ENCODE data around the gene SCYL1.

The SCYL1 gene

GRCh38 chr11:65524741-65525545 lies at the start of gene SCYL1:
TSS of gene SCYL1 (plus strand) at chr11:65525083. CDS start at chr11:65525154, 71 bp downstream.
- DNase-seq (ENCODE audit: low read depth in 2 of 2), result peak; percentile 63 to 83

DNA sequence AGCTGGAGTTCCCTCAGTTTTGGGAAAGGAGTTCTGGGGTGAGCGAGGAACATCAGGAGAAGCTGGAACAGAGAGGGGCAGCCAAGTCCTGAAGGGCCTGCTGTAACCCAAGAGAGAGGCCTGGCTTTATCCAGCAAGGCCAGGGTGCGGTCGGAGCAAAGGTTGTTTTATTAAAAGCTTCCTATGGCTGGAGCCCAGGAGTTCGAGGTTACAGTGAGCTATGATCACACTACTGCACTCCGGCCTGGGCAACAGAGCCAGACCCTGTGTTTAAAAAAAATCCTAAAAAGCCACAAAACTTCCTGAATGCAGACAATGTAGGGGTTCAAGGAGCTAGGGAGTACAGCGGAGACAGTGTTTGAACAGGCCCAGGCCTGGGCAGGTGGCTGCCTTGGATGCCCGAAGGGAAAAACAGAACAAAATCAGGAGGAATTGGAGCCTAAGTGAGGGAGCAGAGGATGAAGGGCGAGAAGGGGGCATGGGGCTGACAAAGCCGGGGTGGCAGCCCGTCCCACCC lies 48.2 kb upstream of the SCYL1 start:
- no peak for DNase-seq (ENCODE audit: low read depth in 2 of 2)

GRCh38 chr11:65477149-65477965 lies 47.5 kb upstream of the SCYL1 start:
- peak; percentile 92 to 94 for DNase-seq (ENCODE audit: low read depth in 2 of 2)

- no peak for DNase-seq (ENCODE audit: low read depth in 2 of 2)
Measured at GRCh38 chr11:65478388-65479183, 46.3 kb upstream of the SCYL1 start.

DNA sequence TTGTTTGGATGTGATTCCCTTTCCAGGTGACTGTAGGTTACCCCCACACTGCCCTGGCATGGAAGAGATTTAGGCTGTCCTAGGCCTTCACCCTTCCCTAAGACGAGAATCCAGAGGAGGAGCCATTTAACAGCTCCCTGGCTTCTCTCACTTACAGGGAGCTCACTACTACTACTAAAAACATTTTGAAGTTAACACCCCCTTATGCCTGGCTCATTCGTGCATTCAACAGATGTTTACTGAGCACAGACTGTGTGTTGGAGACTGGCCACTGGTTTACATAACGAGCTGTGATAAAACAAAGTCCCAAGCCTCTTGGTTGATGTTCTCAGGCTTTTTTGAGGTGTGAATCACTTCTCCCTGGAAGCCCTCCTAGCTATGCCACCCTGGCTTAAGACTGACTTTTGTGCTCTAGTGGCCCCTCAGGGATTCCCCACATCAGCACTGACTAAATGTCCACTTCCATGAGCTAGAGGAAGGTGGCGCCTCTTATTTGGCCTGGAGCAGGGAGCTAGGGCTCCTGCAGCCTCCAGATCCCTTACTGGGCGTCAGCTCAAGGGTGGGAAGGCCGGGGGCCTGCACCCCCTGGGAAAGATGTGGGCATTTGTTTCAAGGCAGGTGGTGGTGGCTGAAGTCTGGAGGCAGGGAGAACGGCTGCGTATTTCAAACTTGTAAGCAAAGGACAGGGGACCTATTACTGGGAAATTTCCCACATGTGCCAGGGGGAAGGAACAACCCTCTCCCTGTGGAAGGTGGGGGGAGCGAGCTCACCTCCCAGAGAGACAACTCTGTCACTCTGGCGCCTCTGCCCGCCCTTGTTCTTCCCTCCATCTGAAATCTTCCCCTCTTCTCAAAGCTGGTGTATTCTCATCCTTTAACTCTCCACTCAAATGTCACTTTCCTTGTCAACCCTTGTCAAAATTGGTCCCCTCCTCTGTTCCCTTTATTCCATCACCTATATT lies 45.4 kb upstream of the SCYL1 start:
- no peak for DNase-seq (ENCODE audit: low read depth in 2 of 2)

- no peak for DNase-seq (ENCODE audit: low read depth in 2 of 2)
Measured at GRCh38 chr11:65482306-65482850, 42.5 kb upstream of the SCYL1 start.

- no peak for DNase-seq (ENCODE audit: low read depth in 2 of 2)
Measured at GRCh38 chr11:65485920-65486219, 39.0 kb upstream of the SCYL1 start.

- no peak for DNase-seq (ENCODE audit: low read depth in 2 of 2)
Measured at GRCh38 chr11:65486570-65487466, 38.1 kb upstream of the SCYL1 start.

DNA sequence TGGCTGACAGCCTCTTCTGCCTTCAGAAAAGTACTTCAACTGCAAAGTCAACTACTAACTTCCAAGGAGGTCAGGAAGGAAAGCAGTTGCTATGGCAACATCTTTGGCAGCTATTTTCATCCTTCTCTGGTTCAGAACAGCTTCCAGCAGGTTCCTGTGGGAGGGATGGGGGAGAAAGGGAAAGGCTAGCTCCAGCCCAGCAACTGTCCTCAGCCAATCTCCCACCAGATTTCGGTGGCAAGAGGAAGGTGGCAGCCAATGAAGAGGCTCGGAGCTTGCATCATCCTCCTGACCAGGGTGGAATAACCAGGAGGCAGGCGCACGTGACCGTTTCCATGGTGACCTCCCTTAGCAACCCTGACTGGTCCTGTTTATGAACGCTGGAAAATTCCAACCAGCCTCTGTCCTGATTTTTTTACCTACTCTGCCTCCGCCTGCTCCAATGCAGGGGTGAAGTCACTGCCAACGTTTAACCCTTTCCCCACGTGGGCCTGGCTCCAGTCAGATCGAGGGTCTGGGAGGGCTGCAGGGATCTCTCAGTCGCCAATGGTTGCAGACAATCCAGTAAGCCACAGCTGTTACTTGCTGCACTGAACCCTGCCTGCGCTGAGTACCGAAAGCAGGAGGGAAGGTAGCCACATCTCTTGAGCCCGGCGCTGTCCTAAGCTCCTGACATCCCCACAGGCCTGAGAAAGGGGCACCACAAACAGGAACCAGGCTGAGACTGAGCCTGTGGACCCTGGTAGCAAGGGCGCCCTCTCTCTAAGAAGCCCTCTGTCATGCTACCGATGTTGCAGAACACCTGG lies 37.2 kb upstream of the SCYL1 start:
- DNase-seq (ENCODE audit: low read depth in 2 of 2), result peak in 1 of 2 donors; percentile 38

DNA sequence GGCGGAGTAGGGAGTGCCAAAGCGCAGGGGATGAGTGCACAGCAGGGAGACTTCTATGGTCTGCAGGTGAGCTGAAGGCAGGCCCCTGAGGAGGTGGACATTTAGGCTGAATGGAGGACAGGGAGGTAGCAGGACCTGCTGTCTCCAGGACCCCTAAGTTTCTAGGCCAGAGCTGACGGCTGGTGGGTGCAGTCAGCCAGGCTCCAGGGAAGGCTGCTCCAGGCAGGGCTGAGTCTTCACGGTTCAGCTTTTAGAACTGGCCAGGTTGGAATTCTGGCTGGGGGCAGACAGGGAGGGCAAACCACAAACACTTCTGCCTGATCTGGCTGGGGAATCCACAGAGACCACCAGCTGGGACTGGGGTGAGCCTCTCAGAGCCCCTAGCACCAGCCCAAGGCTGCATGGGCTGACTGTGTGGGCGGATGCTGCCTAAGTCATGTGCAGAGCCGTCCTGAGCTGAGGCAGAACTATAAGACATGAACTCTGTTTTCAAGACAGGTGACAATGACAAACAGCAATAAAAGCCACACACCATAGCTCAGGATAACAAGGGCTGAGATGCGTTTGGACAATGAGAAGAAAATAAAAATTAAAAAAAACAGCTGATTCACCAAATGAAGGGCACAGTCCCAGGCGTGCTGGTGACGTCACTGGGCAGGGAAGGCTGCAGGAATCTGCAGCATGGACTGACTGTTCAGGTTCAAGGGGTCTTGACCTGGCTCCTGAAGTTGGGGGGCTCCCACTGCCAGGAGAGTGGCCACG lies 36.4 kb upstream of the SCYL1 start:
- no peak for DNase-seq (ENCODE audit: low read depth in 2 of 2)

GRCh38 chr11:65489035-65489705 lies 35.7 kb upstream of the SCYL1 start:
- no peak for DNase-seq (ENCODE audit: low read depth in 2 of 2)

DNA sequence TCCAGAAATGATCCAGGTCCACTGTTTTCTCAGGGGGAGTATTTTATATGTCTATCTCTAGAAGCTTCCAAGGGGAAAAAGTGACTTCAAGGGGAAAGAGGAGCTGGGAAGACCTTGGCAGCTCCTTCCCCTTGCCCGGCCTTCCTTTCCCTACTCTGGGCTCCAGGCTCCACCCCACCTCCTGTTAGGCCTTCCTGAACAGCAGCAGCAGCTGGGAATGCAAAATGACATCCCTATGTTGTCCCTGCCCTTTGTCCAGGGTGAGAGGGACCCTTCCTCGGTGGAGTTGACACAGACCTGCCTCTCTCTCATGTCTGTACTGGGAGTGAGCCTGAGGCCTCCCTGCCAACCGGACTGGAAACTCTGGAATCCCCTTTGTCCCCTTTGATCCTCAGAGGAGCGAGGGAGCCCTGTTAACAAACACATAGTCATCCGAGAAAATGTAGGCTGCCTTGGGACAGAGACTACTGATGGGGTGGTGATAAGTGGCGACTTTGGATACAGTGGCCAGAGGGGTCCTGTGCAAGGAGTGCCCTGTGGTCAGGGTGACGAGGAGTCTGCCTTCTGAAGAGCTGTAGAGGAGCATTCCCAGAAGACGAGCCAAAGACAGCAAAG lies 35.1 kb upstream of the SCYL1 start:
- DNase-seq (ENCODE audit: low read depth in 2 of 2), result no peak

GRCh38 chr11:65491163-65491465 lies 33.8 kb upstream of the SCYL1 start:
- no peak for DNase-seq (ENCODE audit: low read depth in 2 of 2)

GRCh38 chr11:65491614-65492386 lies 33.1 kb upstream of the SCYL1 start:
- no peak for DNase-seq (ENCODE audit: low read depth in 2 of 2)

GRCh38 chr11:65492387-65492636 lies 32.6 kb upstream of the SCYL1 start:
- no peak for DNase-seq (ENCODE audit: low read depth in 2 of 2)

DNA sequence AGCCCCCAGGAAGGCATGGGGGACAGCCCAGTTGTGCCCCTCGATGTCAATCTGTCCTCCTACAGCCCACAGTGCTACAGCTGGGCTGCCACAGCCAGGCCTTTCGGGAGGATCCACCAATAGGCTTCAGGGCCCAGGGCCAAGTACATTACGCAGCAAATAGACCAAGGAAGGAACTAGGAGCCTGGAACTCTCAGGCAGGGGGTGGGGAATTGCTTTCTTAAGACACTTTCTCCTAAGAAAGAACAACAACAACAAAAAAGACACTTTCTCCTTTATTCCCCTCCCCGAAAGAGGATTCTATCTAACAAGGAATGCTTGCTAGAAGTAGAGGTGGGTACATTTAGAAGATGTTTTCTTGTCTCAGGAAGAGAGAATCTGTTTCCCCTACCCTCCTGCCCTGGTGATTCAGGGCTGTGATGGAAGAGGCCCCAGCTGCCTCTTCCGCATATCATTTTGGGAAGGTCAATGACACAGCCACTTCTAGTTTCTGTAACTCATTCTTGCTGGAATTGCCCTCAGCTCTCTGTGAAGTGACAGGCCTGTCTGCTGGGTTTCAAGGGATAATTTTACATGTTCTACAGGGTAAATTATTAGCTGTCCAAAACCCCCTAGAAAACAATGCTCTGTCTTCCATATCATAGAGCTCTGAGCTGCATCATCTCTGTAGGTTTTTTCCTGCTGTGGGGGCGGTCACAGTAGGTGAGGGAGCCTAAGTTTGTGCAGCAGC lies 32.1 kb upstream of the SCYL1 start:
- DNase-seq (ENCODE audit: low read depth in 2 of 2), result no peak
